ENCODE results near the gene KCNH6. TPM values are rescaled to one million over a fixed set of nuclear protein-coding genes. Genes with fewer than 3 reads are reported as not detected.

Gene KCNH6
- total RNA-seq, 2 donors from 2014 or later, result 0.78 TPM; not detected in 1

DNA sequence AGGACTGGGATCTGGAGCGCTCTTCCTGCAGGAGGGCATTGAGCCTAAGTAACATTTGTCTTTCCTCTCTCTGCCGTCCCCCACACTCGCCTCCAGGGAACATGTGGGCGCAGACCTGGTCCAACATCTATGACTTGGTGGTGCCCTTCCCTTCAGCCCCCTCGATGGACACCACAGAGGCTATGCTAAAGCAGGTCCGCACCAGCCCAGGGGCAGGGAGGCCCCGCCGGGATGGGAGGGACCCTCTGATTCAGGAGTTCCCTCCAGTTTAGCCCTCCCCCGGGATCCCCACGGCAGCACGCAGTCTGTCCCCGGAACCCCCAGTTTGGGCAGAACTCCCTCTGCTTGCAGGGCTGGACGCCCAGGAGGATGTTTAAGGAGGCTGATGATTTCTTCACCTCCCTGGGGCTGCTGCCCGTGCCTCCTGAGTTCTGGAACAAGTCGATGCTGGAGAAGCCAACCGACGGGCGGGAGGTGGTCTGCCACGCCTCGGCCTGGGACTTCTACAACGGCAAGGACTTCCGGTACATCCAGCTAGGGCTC lies 32.2 kb upstream of the KCNH6 start:
- no peak for DNase-seq
- peaks cover 6% of the 10 kb centered on the region for H3K4me1 ChIP-seq
- intact Hi-C loops (cut with DNase I), result no loop called here
- no peak overlapping the region for H3K27ac ChIP-seq
- no peaks in the 10 kb centered on the region for H3K9me3 ChIP-seq
- TF ChIP-seq POLR2A (IDR thresholded peaks at IDR 0.05), result no peak
- TF ChIP-seq, protein P1, sequence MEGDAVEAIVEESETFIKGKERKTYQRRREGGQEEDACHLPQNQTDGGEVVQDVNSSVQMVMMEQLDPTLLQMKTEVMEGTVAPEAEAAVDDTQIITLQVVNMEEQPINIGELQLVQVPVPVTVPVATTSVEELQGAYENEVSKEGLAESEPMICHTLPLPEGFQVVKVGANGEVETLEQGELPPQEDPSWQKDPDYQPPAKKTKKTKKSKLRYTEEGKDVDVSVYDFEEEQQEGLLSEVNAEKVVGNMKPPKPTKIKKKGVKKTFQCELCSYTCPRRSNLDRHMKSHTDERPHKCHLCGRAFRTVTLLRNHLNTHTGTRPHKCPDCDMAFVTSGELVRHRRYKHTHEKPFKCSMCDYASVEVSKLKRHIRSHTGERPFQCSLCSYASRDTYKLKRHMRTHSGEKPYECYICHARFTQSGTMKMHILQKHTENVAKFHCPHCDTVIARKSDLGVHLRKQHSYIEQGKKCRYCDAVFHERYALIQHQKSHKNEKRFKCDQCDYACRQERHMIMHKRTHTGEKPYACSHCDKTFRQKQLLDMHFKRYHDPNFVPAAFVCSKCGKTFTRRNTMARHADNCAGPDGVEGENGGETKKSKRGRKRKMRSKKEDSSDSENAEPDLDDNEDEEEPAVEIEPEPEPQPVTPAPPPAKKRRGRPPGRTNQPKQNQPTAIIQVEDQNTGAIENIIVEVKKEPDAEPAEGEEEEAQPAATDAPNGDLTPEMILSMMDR (IDR thresholded peaks at IDR 0.05), result no peak
- H3K27me3 ChIP-seq, result no peaks in the 10 kb centered on the region
- 68 to 90% methylated on average over 12 to 22 of the region's 22 CpGs for WGBS, 2 donors
- no peak overlapping the region for H3K4me3 ChIP-seq
- H3K36me3 ChIP-seq (replicated peaks in 1 of 2; ENCODE audit: insufficient read depth in 1 of 2, low read depth in 2 of 2), result no peaks in the 10 kb centered on the region
- no peak for ATAC-seq

DNA sequence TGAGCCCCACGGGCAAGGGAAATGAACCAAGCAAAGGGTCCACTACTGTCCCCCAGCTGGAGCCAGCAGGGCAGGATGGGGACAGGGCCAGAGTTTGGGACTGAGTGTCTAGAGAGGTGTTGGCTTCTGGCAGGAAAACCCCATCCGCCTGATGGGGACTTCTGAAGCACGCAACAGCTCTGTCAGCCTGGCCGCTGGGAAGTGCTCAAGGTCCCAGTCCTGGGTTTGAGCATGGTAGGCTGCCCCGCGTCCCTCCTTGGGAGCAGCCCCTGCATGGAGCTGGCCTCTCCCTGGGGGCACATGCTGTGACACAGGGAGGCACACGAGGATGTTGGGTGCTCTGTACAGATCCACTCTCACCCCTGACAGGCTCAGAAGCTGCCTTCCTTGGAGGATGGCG lies 31.7 kb upstream of the KCNH6 start:
- WGBS, 2 donors, result 64 to 71% methylated on average over 2 to 6 of the region's 8 CpGs
- TF ChIP-seq, protein P1 (IDR thresholded peaks at IDR 0.05), result no peak
- no peak for TF ChIP-seq POLR2A (IDR thresholded peaks at IDR 0.05)
- DNase-seq, result no peak

DNA sequence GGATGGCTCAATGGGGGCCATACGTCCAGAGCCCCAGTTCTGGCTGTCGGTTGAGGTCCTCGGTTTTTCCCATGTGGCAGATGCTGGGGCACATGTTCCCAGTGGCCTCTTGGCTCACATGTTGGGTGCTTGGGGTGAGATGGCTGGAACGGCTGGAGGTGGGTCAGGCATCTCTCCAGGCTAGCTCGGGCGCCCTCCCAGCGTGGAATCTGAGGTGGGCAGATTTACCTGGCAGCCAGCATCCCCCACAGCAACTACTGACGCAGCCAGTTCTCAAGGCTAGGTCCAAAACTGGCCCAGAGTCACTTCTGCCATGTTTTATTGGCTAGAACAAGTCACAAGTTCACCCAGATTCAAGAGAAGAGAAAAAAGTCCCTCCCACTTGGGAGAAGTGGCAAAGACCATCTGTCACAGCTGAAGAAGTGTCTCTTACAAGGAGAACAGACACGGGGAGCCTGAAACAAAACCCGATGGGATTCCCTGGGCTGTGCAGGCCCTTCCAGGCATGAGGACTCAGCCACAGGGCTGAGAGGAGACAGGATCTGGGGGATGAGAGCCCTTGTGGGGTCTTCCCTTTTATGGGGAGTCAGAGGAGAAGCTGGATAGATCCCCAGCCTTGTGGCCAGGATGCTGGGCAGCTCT lies 31.1 kb upstream of the KCNH6 start:
- H3K4me3 ChIP-seq, result no peak overlapping the region
- H3K36me3 ChIP-seq (replicated peaks in 1 of 2; ENCODE audit: insufficient read depth in 1 of 2, low read depth in 2 of 2), result no peaks in the 10 kb centered on the region
- ATAC-seq, result no peak
- no peaks in the 10 kb centered on the region for H3K27me3 ChIP-seq
- no peak overlapping the region for H3K27ac ChIP-seq
- WGBS, 2 donors, result 78 to 84% methylated on average over 10 of the region's 10 CpGs
- H3K9me3 ChIP-seq, result no peaks in the 10 kb centered on the region
- peaks cover 6% of the 10 kb centered on the region for H3K4me1 ChIP-seq
- DNase-seq, result no peak
- intact Hi-C loops (cut with DNase I), result no loop called here
- TF ChIP-seq, protein P1 (IDR thresholded peaks at IDR 0.05), result no peak
- TF ChIP-seq POLR2A (IDR thresholded peaks at IDR 0.05), result no peak

More for the DNA sequence above, 31.7 kb upstream of the KCNH6 start:
- intact Hi-C loops (cut with DNase I), result no loop called here
- peaks cover 6% of the 10 kb centered on the region for H3K4me1 ChIP-seq
- H3K27me3 ChIP-seq, result no peaks in the 10 kb centered on the region
- H3K27ac ChIP-seq, result no peak overlapping the region
- H3K9me3 ChIP-seq, result no peaks in the 10 kb centered on the region
- H3K36me3 ChIP-seq (replicated peaks in 1 of 2; ENCODE audit: insufficient read depth in 1 of 2, low read depth in 2 of 2), result no peaks in the 10 kb centered on the region
- no peak for ATAC-seq
- H3K4me3 ChIP-seq, result no peak overlapping the region

DNA sequence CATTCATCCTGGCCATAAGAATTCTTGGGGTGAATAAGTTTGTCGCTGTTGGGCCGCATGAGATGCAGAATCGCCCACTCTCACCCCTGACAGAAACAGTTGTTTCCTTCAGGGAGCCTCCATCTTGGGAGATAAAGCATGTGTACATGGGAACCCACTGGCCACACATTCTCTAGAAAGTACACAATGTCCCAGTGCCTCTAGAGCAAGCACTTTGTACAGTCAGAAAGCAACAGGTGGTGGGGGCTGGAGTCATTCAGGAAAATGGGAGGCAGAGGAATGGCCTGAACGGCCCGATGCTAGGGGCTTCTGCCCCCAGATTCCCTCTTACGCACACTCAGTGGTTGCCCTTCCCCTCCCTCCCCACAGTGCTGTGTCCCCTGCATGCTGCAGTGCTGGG lies 30.2 kb upstream of the KCNH6 start:
- intact Hi-C loops (cut with DNase I), result no loop called here
- no peak overlapping the region for H3K27ac ChIP-seq
- H3K27me3 ChIP-seq, result no peaks in the 10 kb centered on the region
- peaks cover 6% of the 10 kb centered on the region for H3K4me1 ChIP-seq
- no peak for TF ChIP-seq POLR2A (IDR thresholded peaks at IDR 0.05)
- 93 to 95% methylated on average over 6 of the region's 6 CpGs for WGBS, 2 donors
- H3K4me3 ChIP-seq, result no peak overlapping the region
- DNase-seq (no peak), ATAC-seq (no peak)
- no peaks in the 10 kb centered on the region for H3K9me3 ChIP-seq
- no peaks in the 10 kb centered on the region for H3K36me3 ChIP-seq (replicated peaks in 1 of 2; ENCODE audit: insufficient read depth in 1 of 2, low read depth in 2 of 2)

DNA sequence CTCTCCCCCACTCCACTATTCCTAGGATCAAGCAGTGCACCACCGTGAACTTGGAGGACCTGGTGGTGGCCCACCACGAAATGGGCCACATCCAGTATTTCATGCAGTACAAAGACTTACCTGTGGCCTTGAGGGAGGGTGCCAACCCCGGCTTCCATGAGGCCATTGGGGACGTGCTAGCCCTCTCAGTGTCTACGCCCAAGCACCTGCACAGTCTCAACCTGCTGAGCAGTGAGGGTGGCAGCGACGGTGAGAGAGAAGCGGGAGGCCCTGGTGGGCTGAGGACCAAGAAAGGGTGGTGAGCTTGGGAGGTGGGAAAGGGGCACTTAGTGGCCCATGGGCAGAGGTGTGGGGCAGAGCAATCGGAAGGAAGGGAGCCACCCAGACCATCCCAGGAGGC lies 29.7 kb upstream of the KCNH6 start:
- H3K27ac ChIP-seq, result no peak overlapping the region
- no peak for DNase-seq
- no peak for ATAC-seq
- intact Hi-C loops (cut with DNase I), result no loop called here
- no peaks in the 10 kb centered on the region for H3K36me3 ChIP-seq (replicated peaks in 1 of 2; ENCODE audit: insufficient read depth in 1 of 2, low read depth in 2 of 2)
- H3K9me3 ChIP-seq, result no peaks in the 10 kb centered on the region
- 85 to 87% methylated on average over 9 of the region's 9 CpGs for WGBS, 2 donors
- peaks cover 6% of the 10 kb centered on the region for H3K4me1 ChIP-seq
- H3K4me3 ChIP-seq, result no peak overlapping the region
- TF ChIP-seq POLR2A (IDR thresholded peaks at IDR 0.05), result no peak
- TF ChIP-seq, protein P1 (IDR thresholded peaks at IDR 0.05), result no peak
- no peaks in the 10 kb centered on the region for H3K27me3 ChIP-seq

All from body of pancreas (tissue), 4 donors.